SHP77 treated with DMSO at 0.1 percent for 48 hours (cell line): ENCODE measurements around the gene VAT1L.

ENCODE experiments used
- DNase-seq: peaks from one replicate; lab custom pipeline; 2025; lab: John Stamatoyannopoulos, UW

Gene VAT1L

GRCh38 chr16:77782694-77783093, 5.7 kb upstream of the VAT1L start:
- no peak for DNase-seq

- DNase-seq = no peak
These were observed 3.7 kb upstream of the VAT1L start for GRCh38 chr16:77784441-77785372.

GRCh38 chr16:77785373-77785764, 3.0 kb upstream of the VAT1L start:
- DNase-seq = no peak

GRCh38 chr16:77786186-77786847, 2.0 kb upstream of the VAT1L start:
- no peak for DNase-seq

GRCh38 chr16:77787452-77787851, 912 bp upstream of the VAT1L start:
- DNase-seq = no peak

GRCh38 chr16:77789085-77790008, 983 bp downstream of the VAT1L start:
- no peak for DNase-seq

- DNase-seq = no peak
These were observed 1.6 kb downstream of the VAT1L start for GRCh38 chr16:77790009-77790372.

- DNase-seq = no peak
These were observed 2.5 kb downstream of the VAT1L start for GRCh38 chr16:77790912-77791311.

- no peak for DNase-seq
These were observed 5.1 kb downstream of the VAT1L start for GRCh38 chr16:77793417-77793816.

- no peak for DNase-seq
These were observed 6.2 kb downstream of the VAT1L start for GRCh38 chr16:77794586-77794985.

GRCh38 chr16:77801817-77802216, 13.5 kb downstream of the VAT1L start:
- no peak for DNase-seq

- DNase-seq = no peak
These were observed 17.0 kb downstream of the VAT1L start for GRCh38 chr16:77805398-77805797.

- no peak for DNase-seq
These were observed 18.7 kb downstream of the VAT1L start for GRCh38 chr16:77807021-77807420.

GRCh38 chr16:77812856-77813500, 24.6 kb downstream of the VAT1L start:
- no peak for DNase-seq

GRCh38 chr16:77816293-77816692, 27.9 kb downstream of the VAT1L start:
- DNase-seq = no peak

- DNase-seq = no peak
These were observed 32.0 kb downstream of the VAT1L start for GRCh38 chr16:77820340-77820739.

- DNase-seq = no peak
These were observed 34.3 kb downstream of the VAT1L start for GRCh38 chr16:77822661-77823060.

- no peak for DNase-seq
These were observed 34.7 kb downstream of the VAT1L start for GRCh38 chr16:77823067-77823466.

GRCh38 chr16:77825196-77825595, 36.8 kb downstream of the VAT1L start:
- DNase-seq = no peak

- DNase-seq = no peak
These were observed 38.7 kb downstream of the VAT1L start for GRCh38 chr16:77827032-77827431.

GRCh38 chr16:77833921-77834634, 45.7 kb downstream of the VAT1L start:
- no peak for DNase-seq
